Karpas-422 (cell line): Measurements from ENCODE around the gene ZNF222. TPM values are rescaled to one million over a fixed set of nuclear protein-coding genes. Genes with fewer than 3 reads are reported as not detected.

Experiments used
- DNase-seq: peaks from one replicate; pipeline ENCODE4 v3.0.0-alpha.2; 2015
- H2AFZ ChIP-seq: fragments of 200-600 bp; sonication (generic); 2 replicates; pipeline ENCODE4 v1.6.1; 2014; ENCODE audit warnings: antibody characterized with exemption, low read length, mixed read lengths
- H3K27ac ChIP-seq: fragments of 200-600 bp; sonication (generic); 2 replicates; pipeline ENCODE4 v1.5.1; 2014; ENCODE audit warnings: mild to moderate bottlenecking, low read length, moderate library complexity
- H3K27me3 ChIP-seq: fragments of 200-600 bp; sonication (generic); 2 replicates; pipeline ENCODE4 v1.6.1; 2014; ENCODE audit warnings: low read length, mixed read lengths
- H3K36me3 ChIP-seq: fragments of 200-600 bp; sonication (generic); 2 replicates; pipeline ENCODE4 v1.6.1; 2014; ENCODE audit warnings: low read length, mixed read lengths; ENCODE audit not compliant: insufficient read depth
- H3K4me1 ChIP-seq: fragments of 200-600 bp; sonication (generic); 2 replicates; pipeline ENCODE4 v1.6.1; 2014; ENCODE audit warnings: mild to moderate bottlenecking, low read length, mixed read lengths
- H3K4me2 ChIP-seq: fragments of 200-600 bp; sonication (generic); 2 replicates; pipeline ENCODE4 v1.6.1; 2014; ENCODE audit warnings: low read length, low read depth, mild to moderate bottlenecking; ENCODE audit not compliant: poor library complexity, severe bottlenecking
- H3K4me3 ChIP-seq: fragments of 200-600 bp; sonication (generic); 2 replicates; pipeline ENCODE4 v1.5.1; 2014; ENCODE audit warnings: mild to moderate bottlenecking, antibody characterized with exemption, low read length, mixed read lengths
- H3K79me2 ChIP-seq: fragments of 200-600 bp; sonication (generic); 2 replicates; pipeline ENCODE4 v1.6.1; 2014; ENCODE audit warnings: mild to moderate bottlenecking, low read length, mixed read lengths
- H3K9ac ChIP-seq: fragments of 200-600 bp; sonication (generic); 2 replicates; pipeline ENCODE4 v1.6.0; 2014; ENCODE audit warnings: low read length
- H3K9me2 ChIP-seq: fragments of 200-600 bp; sonication (generic), shearing (Covaris generic); replicated peaks from 2 replicates; pipeline ENCODE4 v1.6.0; 2014; ENCODE audit warnings: mild to moderate bottlenecking, low read length, moderate library complexity; ENCODE audit not compliant: insufficient read depth
- H3K9me3 ChIP-seq: fragments of 300-700, 200-600 bp; sonication (generic); 2 replicates; pipeline ENCODE4 v1.6.1; 2014; ENCODE audit warnings: low read length, mixed read lengths
- H4K20me1 ChIP-seq: fragments of 200-600 bp; sonication (generic); 2 replicates; pipeline ENCODE4 v1.6.1; 2014; ENCODE audit warnings: mild to moderate bottlenecking, antibody characterized with exemption, low read length, low read depth; ENCODE audit not compliant: insufficient read depth
- total RNA-seq: library from RNA; depleted of rRNA; stranded (reverse); fragments of >200 nt; shearing (Covaris generic); gene quantifications from 2 replicates; pipeline ENCODE4 v1.2.3, GENCODE V29; 2014; ENCODE audit warnings: low replicate concordance

The ZNF222 gene
- total RNA-seq, 1 experiment from 2014 or later, result 1.7 TPM

DNA sequence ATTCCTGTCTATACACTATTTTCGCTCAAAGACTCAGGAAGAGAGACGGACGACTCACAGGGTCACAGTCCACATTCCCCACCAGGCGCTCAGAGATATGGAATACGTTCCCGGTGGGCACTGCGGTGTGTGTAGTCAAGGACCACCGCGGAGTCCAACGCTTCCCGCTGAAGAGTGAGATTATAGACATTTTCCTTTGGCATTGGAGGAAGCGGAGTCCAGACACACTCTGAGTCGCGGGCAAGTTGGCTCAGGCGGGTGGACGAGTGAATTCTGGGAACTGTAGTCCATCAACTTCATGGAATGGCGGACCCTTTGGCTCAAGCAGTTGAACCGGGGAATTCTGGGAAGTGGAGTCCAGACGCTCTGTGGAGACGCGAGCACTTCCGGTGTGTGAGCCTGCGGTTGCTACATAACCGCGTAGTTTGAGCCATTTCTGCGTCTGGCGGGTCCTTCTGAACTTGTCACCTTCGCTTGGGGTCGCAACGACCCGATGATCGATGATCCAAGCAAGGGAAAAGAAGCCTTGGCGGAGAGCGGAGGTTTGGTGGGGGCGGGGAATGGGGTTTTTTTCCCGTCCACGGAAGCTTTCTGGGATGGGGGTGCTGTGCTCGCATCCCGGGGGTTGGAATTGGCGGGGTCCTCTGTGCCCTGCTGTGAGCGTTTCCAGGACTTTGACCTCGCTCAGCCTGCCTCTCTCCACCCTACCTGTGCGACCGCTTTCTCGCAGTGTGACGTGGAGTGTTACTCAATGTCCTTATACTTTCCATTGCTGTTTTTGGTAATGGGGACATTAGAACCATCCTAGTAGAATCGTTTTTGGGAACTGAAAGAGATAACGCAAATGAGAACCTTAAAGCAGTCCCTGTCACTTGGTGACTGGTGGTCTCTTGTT lies 22.4 kb upstream of the ZNF222 start, which contains the start of gene ZNF230:
Gene ZNF230, plus strand, starts transcription at position 392 of the 895 bp plus-strand sequence. CDS start 4,122 bp downstream, outside the sequence.
- Histone ChIP-seq H3K4me3 (peak within 1 kb of the TSS; percentile 88), H3K79me2 (no peaks in the 10 kb centered on the region; the same call in 1 of the 2 replicates), H4K20me1 (no peaks in the 10 kb centered on the region), H3K9me3 (peaks cover 7% of the 10 kb centered on the region), H3K36me3 (peaks cover 14% of the 10 kb centered on the region), H3K27ac (peak within 1 kb of the TSS; percentile 34; the same call in 1 of the 2 replicates), H3K9ac (peak within 1 kb of the TSS; percentile 79), H3K27me3 (no peaks in the 10 kb centered on the region), H3K9me2 (no peaks in the 10 kb centered on the region), H3K4me1 (peaks cover 10% of the 10 kb centered on the region), H2AFZ (peak within 1 kb of the TSS; percentile 100), H3K4me2 (peak within 1 kb of the TSS; percentile 74)
- peak; percentile 96 for DNase-seq

DNA sequence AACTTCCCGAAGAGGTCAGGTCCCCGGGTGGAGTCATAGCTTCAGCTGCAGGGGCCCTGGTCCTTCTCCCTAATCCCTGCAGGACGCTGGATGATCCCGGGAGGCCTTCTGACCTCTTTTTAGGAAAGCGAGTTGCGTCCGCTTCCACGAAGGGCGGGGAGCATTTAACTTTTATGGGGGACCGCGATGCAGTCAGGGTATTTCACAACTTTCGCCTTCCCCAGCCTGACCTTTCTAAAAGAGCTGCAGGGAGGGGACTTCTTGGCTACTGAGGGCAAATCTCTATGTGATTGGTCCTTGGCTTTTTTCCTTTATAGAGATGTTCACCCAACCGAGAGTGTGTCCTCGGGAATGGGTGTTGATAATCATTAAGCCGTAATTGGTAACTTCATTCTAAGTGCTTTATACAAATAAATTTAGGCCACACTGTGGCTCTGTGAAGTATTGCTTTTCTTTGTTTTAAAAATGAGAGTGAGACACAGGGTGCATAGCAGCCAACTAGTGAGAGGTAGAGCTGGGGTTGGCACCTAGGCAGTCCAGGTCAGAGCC lies 21.6 kb upstream of the ZNF222 start:
- peak; percentile 62 for DNase-seq
- Histone ChIP-seq H3K4me1 (peaks cover 10% of the 10 kb centered on the region), H4K20me1 (no peaks in the 10 kb centered on the region), H3K9me2 (no peaks in the 10 kb centered on the region), H3K79me2 (no peaks in the 10 kb centered on the region; the same call in 1 of the 2 replicates), H3K4me2 (peak overlapping the region; percentile 74), H3K36me3 (peaks cover 21% of the 10 kb centered on the region), H3K9me3 (peaks cover 10% of the 10 kb centered on the region), H3K27me3 (no peaks in the 10 kb centered on the region), H2AFZ (peak overlapping the region; percentile 100; the same call in 1 of the 2 replicates), H3K9ac (peak overlapping the region; percentile 79), H3K27ac (peak overlapping the region; percentile 34; the same call in 1 of the 2 replicates), H3K4me3 (peak overlapping the region; percentile 88)

DNA sequence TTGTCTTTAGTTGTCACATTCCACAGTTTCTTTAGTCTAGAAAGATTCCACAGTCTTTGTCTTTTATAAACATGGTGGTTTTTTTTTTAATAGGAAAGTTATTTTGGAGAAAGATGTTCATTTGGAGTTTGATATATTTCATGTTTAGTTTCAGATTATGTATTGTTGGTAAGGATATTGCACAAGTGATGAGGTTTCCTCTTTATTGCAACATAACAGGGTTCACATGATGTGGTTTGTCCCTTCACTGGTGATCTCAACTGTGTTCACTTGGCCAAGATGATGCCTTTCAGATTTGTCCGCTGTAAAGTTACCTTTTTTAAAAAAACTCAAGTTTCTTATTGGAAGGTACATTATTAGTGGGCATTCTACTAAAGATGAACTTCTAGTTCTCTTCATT lies 19.2 kb upstream of the ZNF222 start:
- no peak for DNase-seq
- Histone ChIP-seq H3K9ac (no peak overlapping the region), H3K27me3 (no peaks in the 10 kb centered on the region), H3K4me1 (peaks cover 10% of the 10 kb centered on the region), H2AFZ (no peak overlapping the region), H3K36me3 (peaks cover 45% of the 10 kb centered on the region), H3K4me2 (no peak overlapping the region), H4K20me1 (no peaks in the 10 kb centered on the region), H3K79me2 (no peaks in the 10 kb centered on the region; the same call in 1 of the 2 replicates), H3K27ac (no peak overlapping the region), H3K9me2 (no peaks in the 10 kb centered on the region), H3K9me3 (peaks cover 27% of the 10 kb centered on the region), H3K4me3 (no peak overlapping the region)

DNA sequence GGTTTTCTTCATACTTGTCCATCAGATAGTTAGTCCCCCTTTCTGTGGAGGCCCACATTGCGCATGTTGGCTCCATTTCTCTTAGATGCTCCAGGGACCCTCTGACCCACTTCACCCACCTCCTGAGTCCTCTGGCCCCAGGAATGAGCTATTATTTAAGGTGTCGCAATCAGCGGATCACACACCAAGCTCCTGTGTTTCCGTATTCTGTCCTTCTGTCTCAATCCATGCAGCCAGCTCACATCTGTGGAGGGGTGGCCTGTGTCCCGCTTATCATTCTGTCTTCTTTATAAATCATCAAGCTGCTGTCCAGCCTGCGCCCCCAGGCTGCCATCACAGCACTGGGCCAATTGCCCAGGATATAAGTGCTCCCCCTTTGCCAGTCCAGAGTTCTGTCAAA lies 17.7 kb upstream of the ZNF222 start:
- DNase-seq, result no peak
- H3K4me2 ChIP-seq, result no peak overlapping the region
- no peak overlapping the region for H3K9ac ChIP-seq
- H3K4me3 ChIP-seq, result no peak overlapping the region
- H3K4me1 ChIP-seq, result peaks cover 7% of the 10 kb centered on the region
- no peaks in the 10 kb centered on the region for H3K9me2 ChIP-seq
- H3K27ac ChIP-seq, result no peak overlapping the region
- H2AFZ ChIP-seq, result no peak overlapping the region
- H4K20me1 ChIP-seq, result no peaks in the 10 kb centered on the region
- peaks cover 59% of the 10 kb centered on the region for H3K36me3 ChIP-seq
- H3K27me3 ChIP-seq, result no peaks in the 10 kb centered on the region
- peaks cover 34% of the 10 kb centered on the region for H3K9me3 ChIP-seq
- H3K79me2 ChIP-seq, result no peaks in the 10 kb centered on the region; the same call in 1 of the 2 replicates

DNA sequence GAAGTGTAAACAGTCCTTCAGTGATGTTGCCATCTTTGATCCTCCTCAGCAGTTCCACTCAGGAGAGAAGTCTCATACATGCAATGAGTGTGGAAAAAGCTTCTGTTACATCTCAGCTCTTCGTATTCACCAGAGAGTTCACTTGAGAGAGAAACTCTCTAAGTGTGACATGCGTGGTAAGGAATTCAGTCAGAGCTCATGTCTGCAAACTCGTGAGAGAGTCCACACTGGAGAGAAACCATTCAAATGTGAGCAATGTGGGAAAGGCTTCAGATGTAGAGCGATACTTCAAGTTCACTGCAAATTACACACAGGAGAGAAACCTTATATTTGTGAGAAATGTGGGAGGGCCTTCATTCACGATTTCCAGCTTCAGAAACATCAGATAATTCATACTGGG lies 14.7 kb upstream of the ZNF222 start:
- H3K27me3 ChIP-seq, result no peaks in the 10 kb centered on the region
- peaks cover 48% of the 10 kb centered on the region for H3K9me3 ChIP-seq
- no peak overlapping the region for H2AFZ ChIP-seq
- H3K36me3 ChIP-seq, result peaks cover 59% of the 10 kb centered on the region
- no peak overlapping the region for H3K4me3 ChIP-seq
- no peaks in the 10 kb centered on the region for H3K9me2 ChIP-seq
- no peak overlapping the region for H3K9ac ChIP-seq
- no peak overlapping the region for H3K27ac ChIP-seq
- DNase-seq, result no peak
- H3K79me2 ChIP-seq, result no peaks in the 10 kb centered on the region
- no peaks in the 10 kb centered on the region for H4K20me1 ChIP-seq
- no peak overlapping the region for H3K4me2 ChIP-seq
- H3K4me1 ChIP-seq, result no peaks in the 10 kb centered on the region

DNA sequence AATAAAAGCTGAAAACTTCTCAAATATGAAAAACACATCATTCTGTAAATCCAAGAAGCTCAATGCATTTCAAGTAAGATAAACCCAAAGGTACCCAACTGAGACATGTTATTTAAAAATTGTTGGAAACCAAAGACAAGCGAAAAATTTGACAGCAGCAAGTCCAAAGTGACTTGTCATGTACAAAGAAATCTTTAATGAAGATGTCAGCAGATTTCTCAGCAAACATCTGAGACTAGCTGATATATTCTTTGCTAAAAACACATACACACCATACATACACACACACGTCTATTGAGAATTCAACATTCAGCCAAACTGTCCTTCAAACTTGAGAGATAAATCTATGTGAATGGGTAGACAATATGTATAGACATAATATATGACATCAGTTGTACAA lies 5.7 kb upstream of the ZNF222 start:
- peaks cover 11% of the 10 kb centered on the region; the same call in 1 of the 2 replicates for H3K9me3 ChIP-seq

DNA sequence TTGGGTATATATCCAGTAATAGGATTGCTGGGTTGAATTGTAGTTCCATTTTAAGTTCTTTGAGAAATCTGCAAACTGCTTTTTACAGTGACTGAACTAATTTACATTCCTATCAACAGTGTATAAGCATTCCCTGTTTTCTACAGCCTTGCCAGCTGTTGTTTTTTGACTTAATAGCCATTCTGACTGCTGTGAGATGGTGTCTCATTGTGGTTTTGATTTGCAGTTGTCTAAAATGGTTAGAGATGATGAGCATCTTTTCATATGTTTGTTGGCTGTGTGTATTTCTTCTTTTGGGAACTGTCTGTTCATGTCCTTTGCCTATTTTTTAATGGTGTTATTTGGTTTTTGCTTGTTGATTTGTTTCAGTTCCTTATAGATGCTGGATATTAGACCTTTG lies 4.0 kb upstream of the ZNF222 start:
- DNase-seq, result no peak
- Histone ChIP-seq H3K4me3 (no peak overlapping the region), H3K9me2 (no peaks in the 10 kb centered on the region), H3K9me3 (0 out of 2 replicates have a peak, but pooled peaks cover 3% of the 10 kb centered on the region), H3K4me1 (peaks cover 7% of the 10 kb centered on the region), H3K9ac (no peak overlapping the region), H2AFZ (no peak overlapping the region), H3K36me3 (no peaks in the 10 kb centered on the region), H3K27me3 (no peaks in the 10 kb centered on the region), H3K79me2 (no peaks in the 10 kb centered on the region), H3K27ac (no peak overlapping the region), H3K4me2 (no peak overlapping the region), H4K20me1 (no peaks in the 10 kb centered on the region)

More for the DNA sequence above, 5.7 kb upstream of the ZNF222 start:
- Histone ChIP-seq H2AFZ (no peak overlapping the region), H3K79me2 (no peaks in the 10 kb centered on the region), H3K36me3 (no peaks in the 10 kb centered on the region), H3K27me3 (no peaks in the 10 kb centered on the region), H3K4me1 (no peaks in the 10 kb centered on the region), H3K4me2 (no peak overlapping the region), H4K20me1 (no peaks in the 10 kb centered on the region), H3K9me2 (no peaks in the 10 kb centered on the region), H3K9ac (no peak overlapping the region), H3K4me3 (no peak overlapping the region), H3K27ac (no peak overlapping the region)
- DNase-seq, result no peak

DNA sequence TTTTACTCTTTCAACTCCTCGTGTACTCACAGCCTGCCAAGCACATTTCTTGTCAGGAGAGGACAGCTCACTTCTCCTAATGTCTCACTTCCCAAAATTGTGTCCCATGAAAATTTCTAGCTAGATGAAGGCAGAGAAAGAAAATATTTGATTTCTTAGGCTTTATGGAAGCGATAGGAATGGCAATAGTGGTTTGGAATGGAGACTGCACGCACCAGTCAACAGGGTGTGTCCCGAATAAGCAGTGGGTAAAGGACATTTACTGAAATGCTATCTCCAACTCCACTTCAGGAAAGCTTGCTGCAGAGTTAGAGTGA lies 321 bp upstream of the ZNF222 start:
- Histone ChIP-seq H3K4me1 (peaks cover 7% of the 10 kb centered on the region), H2AFZ (peak overlapping the region; percentile 97), H3K4me3 (peak overlapping the region; percentile 72; the same call in 1 of the 2 replicates), H3K9ac (0 out of 2 replicates have a peak overlapping the region, but pooled peaks have one; percentile 19), H3K27ac (no peak overlapping the region), H3K4me2 (peak overlapping the region; percentile 65), H3K9me3 (peaks cover 4% of the 10 kb centered on the region), H4K20me1 (no peaks in the 10 kb centered on the region), H3K9me2 (no peaks in the 10 kb centered on the region), H3K79me2 (no peaks in the 10 kb centered on the region), H3K36me3 (peaks cover 11% of the 10 kb centered on the region), H3K27me3 (no peaks in the 10 kb centered on the region)
- no peak for DNase-seq
